Upper lobe of left lung (tissue), 4 donors: ENCODE data around the gene TXN2.

ENCODE experiments used
- CTCF ChIP-seq, 6 experiments: fragments of 450-650 bp in 4 of 6; fragments of 200-600 bp in 2 of 6; sonication (generic) in 2 of 6; IDR thresholded peaks; one replicate each; pipeline ENCODE4 v1.5.1; 2016 to 2019; ENCODE audit warnings: antibody characterized with exemption in 6 of 6
- EP300 ChIP-seq, 4 donors: sonication (generic); formaldehyde crosslinking; IDR thresholded peaks; one replicate each; pipeline ENCODE4 v1.5.1; 2017; ENCODE audit warnings: antibody characterized with exemption in 4 of 4, control low read depth in 2 of 4

GRCh38 chr22:36457688-36458450, 23.6 kb downstream of the TXN2 start:
- no peak for TF ChIP-seq CTCF (IDR thresholded peaks at IDR 0.05)
- TF ChIP-seq EP300 (IDR thresholded peaks at IDR 0.05), result peak in 1 of 4 donors; percentile 10
